SIG-M5 (cell line): ENCODE data around the gene LARP4B.
"Not testable (repeated sequence)": the region's sequence is repeated elsewhere in the genome, so short reads cannot be mapped to it uniquely, and the experiment has no call there.

Source experiments
- DNase-seq: peaks from one replicate; lab custom pipeline; 2025; lab: John Stamatoyannopoulos, UW

The LARP4B gene

GRCh38 chr10:958106-958505 is 26.6 kb upstream of the LARP4B start:
- no peak for DNase-seq

GRCh38 chr10:955820-956217 is 24.3 kb upstream of the LARP4B start:
- DNase-seq, result no peak

- no peak for DNase-seq
These were observed 23.8 kb upstream of the LARP4B start for GRCh38 chr10:955127-955819.

GRCh38 chr10:954396-954795 is 22.9 kb upstream of the LARP4B start:
- DNase-seq, result no peak

- no peak for DNase-seq
These were observed 22.3 kb upstream of the LARP4B start for GRCh38 chr10:953836-954235.

GRCh38 chr10:949446-949845 is 17.9 kb upstream of the LARP4B start:
- DNase-seq, result no peak

GRCh38 chr10:948347-948746 is 16.8 kb upstream of the LARP4B start:
- DNase-seq, result no peak

GRCh38 chr10:947881-948280 is 16.4 kb upstream of the LARP4B start:
- DNase-seq, result no peak

GRCh38 chr10:947051-947450 is 15.5 kb upstream of the LARP4B start:
- no peak for DNase-seq

GRCh38 chr10:945778-946177 is 14.3 kb upstream of the LARP4B start:
- no peak for DNase-seq

- no peak for DNase-seq
These were observed 12.7 kb upstream of the LARP4B start for GRCh38 chr10:944034-944831.

- DNase-seq, result no peak
These were observed 12.0 kb upstream of the LARP4B start for GRCh38 chr10:943334-944033.

GRCh38 chr10:938941-939678 is 7.6 kb upstream of the LARP4B start:
- DNase-seq, result no peak

GRCh38 chr10:934746-935406 is 3.4 kb upstream of the LARP4B start:
- DNase-seq, result no peak

GRCh38 chr10:934165-934564 is 2.7 kb upstream of the LARP4B start:
- DNase-seq, result not testable (repeated sequence)

GRCh38 chr10:932589-932988 is 1.1 kb upstream of the LARP4B start:
- no peak for DNase-seq

- DNase-seq, result no peak
These were observed 730 bp downstream of the LARP4B start for GRCh38 chr10:930625-931325.

GRCh38 chr10:929960-930624 is 1.4 kb downstream of the LARP4B start:
- no peak for DNase-seq

- no peak for DNase-seq
These were observed 4.4 kb downstream of the LARP4B start for GRCh38 chr10:927131-927530.

GRCh38 chr10:926075-926698 is 5.3 kb downstream of the LARP4B start:
- no peak for DNase-seq
